Measurements from ENCODE around the gene DR1. TPM values are rescaled to one million over a fixed set of nuclear protein-coding genes. Genes with fewer than 3 reads are reported as not detected.

DR1 gene
- total and polyA plus RNA-seq, 2 of the 13 experiments (the other 11 are each of a cell fraction or from before 2014, with no cell fraction given) = 17.8 to 42.3 TPM

DNA sequence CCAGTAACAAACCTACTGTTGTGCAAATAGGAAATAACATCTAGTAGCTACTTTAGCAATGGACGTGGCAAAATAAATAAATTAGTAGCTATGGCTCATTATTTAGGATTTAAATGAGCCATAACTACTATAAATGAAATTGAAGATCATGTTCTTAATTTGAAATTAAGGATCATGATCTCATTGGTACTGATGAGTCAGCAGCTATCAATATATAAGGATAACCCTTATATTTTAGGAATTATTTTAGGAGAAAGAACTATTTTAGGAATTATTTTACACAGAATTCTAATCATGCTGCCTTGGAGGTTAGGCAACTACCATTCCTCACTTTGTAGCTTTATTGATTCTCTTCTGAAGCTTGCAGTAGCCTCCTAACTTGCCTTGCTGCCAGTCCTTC lies 24.0 kb downstream of the DR1 start (continued):
- TF ChIP-seq, protein P1, sequence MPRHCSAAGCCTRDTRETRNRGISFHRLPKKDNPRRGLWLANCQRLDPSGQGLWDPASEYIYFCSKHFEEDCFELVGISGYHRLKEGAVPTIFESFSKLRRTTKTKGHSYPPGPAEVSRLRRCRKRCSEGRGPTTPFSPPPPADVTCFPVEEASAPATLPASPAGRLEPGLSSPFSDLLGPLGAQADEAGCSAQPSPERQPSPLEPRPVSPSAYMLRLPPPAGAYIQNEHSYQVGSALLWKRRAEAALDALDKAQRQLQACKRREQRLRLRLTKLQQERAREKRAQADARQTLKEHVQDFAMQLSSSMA (CRISPR knock-in tag; IDR thresholded peaks at IDR 0.05) = no peak
- TF ChIP-seq, protein P2, sequence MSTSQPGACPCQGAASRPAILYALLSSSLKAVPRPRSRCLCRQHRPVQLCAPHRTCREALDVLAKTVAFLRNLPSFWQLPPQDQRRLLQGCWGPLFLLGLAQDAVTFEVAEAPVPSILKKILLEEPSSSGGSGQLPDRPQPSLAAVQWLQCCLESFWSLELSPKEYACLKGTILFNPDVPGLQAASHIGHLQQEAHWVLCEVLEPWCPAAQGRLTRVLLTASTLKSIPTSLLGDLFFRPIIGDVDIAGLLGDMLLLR (CRISPR knock-in tag; IDR thresholded peaks at IDR 0.05) = no peak
- TF ChIP-seq BORCS8-MEF2B (CRISPR knock-in tag; IDR thresholded peaks at IDR 0.05) = no peak

DNA sequence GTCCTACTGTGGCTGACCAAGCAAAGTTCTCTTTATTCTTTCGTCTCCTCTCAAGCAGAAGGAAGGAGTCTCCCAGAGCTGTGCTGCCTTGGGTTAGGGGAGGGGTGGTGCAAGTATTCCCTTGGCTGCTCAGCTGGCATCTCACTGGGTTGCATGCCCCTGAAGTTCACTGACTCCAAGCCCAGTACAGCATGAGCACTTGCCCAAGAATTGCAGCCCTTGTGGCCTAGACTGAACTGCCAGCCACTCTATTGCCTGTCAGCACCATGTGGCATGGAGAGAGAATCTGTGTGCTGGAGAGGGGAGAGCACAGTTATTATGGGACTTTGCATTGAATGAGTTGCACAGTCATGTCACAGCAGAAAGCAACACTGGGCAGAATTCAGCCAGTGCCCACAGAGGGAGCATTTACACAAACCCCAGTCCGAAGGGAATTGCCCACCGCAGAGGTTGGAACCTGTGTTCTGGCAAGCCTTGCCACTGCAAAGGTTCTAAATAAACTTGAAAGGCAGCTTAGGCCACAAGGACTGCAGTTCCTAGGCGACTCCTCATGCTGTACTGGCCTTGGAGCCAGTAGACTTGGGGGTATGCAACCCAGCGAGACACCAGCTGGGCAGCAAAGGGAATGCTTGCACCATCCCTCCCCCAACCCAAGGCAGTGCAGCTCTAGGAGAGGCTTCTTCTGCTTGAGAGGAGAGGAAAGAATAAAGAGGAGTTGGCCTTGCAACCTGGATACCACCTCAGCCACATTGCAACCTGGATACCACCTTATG lies 28.8 kb downstream of the DR1 start:
- DNase-seq (ENCODE audit: low spot score) (no peak), ATAC-seq (peak; percentile 57), FAIRE-seq (no peak)
- H3K9me3 ChIP-seq (ENCODE audit: low read length) = no peaks in the 10 kb centered on the region
- POLR2A ChIA-PET = no interaction called here
- 81% methylated on average over 2 of the region's 5 CpGs for WGBS (ENCODE audit: low lambda C conversion rate)
- no peak for TF ChIP-seq ZNF605 (CRISPR knock-in tag; IDR thresholded peaks at IDR 0.05)
- no peak for TF ChIP-seq ZFP1 (CRISPR knock-in tag; IDR thresholded peaks at IDR 0.05)
- H3K9ac ChIP-seq (ENCODE audit: insufficient read depth, low read depth, low read length) = no peak overlapping the region
- no peak overlapping the region for H2AFZ ChIP-seq (ENCODE audit: low read length)
- H3K79me2 ChIP-seq (ENCODE audit: insufficient read depth, low read length) = no peaks in the 10 kb centered on the region
- no peaks in the 10 kb centered on the region for H4K20me1 ChIP-seq (ENCODE audit: insufficient read depth, low read length)
- H3K27me3 ChIP-seq (ENCODE audit: control insufficient read depth in 1 of 2, insufficient read depth in 2 of 2, low read length in 2 of 2) = no peaks in the 10 kb centered on the region
- no peak overlapping the region for H3K4me3 ChIP-seq (replicated peaks in 1 of 3; ENCODE audit: insufficient read depth in 1 of 3, low read depth in 2 of 3, low read length in 3 of 3)
- no peaks in the 10 kb centered on the region for H3K36me3 ChIP-seq (replicated peaks in 1 of 2; ENCODE audit: control insufficient read depth in 1 of 2, insufficient read depth in 2 of 2, low read length in 2 of 2)
- H3K27ac ChIP-seq (ENCODE audit: extremely low read length, insufficient read depth, low read length) = no peak overlapping the region
- in situ Hi-C loops (cut with HindIII; ENCODE audit: extremely low pct_ligation_motif_present, low pct_unique_long_range_greater_than_20kb) = no loop called here
- no peak overlapping the region for H3K4me2 ChIP-seq (ENCODE audit: low read depth, low read length)
- BruUV-seq (replicated peaks) = no TSS peak
- CTCF ChIA-PET (ENCODE audit: low intra/inter-chr PET ratio, low total read pairs) = no interaction called here
- no peaks in the 10 kb centered on the region for H3K4me1 ChIP-seq (ENCODE audit: insufficient read depth, low read length)
- intact Hi-C loops (cut with micrococcal nuclease; ENCODE audit: unreplicated experiment) = no loop called here

DNA sequence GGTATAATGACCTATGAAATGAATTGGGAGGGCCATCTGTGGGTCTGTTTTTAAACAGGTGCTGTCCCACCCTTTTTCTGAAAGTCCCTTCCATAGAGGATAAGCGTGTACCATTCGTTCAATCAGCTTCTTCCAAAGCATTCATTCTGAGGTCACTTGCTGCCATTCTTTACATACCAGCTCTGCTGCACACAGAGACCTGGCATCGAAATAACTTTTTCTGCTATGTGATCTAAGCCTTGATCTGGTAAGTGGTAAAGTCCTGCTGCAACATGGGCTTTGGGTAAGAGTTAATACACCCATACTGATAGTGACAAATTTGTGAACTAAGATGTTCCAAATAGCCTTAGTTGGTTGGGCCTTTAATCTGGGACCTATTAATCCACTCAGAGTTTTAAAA lies 38.9 kb downstream of the DR1 start:
- in situ Hi-C loops (cut with HindIII; ENCODE audit: extremely low pct_ligation_motif_present, low pct_unique_long_range_greater_than_20kb) = no loop called here
- Histone ChIP-seq H3K36me3 (replicated peaks in 1 of 2; ENCODE audit: control insufficient read depth in 1 of 2, insufficient read depth in 2 of 2, low read length in 2 of 2) (no peaks in the 10 kb centered on the region), H3K4me3 (replicated peaks in 1 of 3; ENCODE audit: insufficient read depth in 1 of 3, low read depth in 2 of 3, low read length in 3 of 3) (no peak overlapping the region), H3K9ac (ENCODE audit: insufficient read depth, low read depth, low read length) (no peak overlapping the region), H3K79me2 (ENCODE audit: insufficient read depth, low read length) (no peaks in the 10 kb centered on the region), H3K27ac (ENCODE audit: extremely low read length, insufficient read depth, low read length) (no peak overlapping the region), H3K4me1 (ENCODE audit: insufficient read depth, low read length) (no peaks in the 10 kb centered on the region), H3K4me2 (ENCODE audit: low read depth, low read length) (no peak overlapping the region), H3K9me3 (ENCODE audit: low read length) (peaks cover 23% of the 10 kb centered on the region), H4K20me1 (ENCODE audit: insufficient read depth, low read length) (no peaks in the 10 kb centered on the region), H2AFZ (ENCODE audit: low read length) (no peak overlapping the region), H3K27me3 (ENCODE audit: control insufficient read depth in 1 of 2, insufficient read depth in 2 of 2, low read length in 2 of 2) (no peaks in the 10 kb centered on the region)
- ChIA-PET CTCF (ENCODE audit: low intra/inter-chr PET ratio, low total read pairs) (no interaction called here), POLR2A (no interaction called here)
- BruUV-seq (replicated peaks) = no TSS peak
- DNase-seq (ENCODE audit: low spot score) (no peak), FAIRE-seq (no peak), ATAC-seq (no peak)
- 2% methylated on average over 3 of the region's 3 CpGs for WGBS (ENCODE audit: low lambda C conversion rate)
- intact Hi-C loops (cut with micrococcal nuclease; ENCODE audit: unreplicated experiment) = no loop called here
- TF ChIP-seq SMAD3 (CRISPR knock-in tag; IDR thresholded peaks at IDR 0.05) (no peak), POLR2AphosphoS2 (IDR thresholded peaks at IDR 0.05; ENCODE audit: low read depth, low read length) (no peak), BCL6 (CRISPR knock-in tag; IDR thresholded peaks at IDR 0.05) (no peak), ZNF282 (IDR thresholded peaks at IDR 0.05; ENCODE audit: partially characterized antibody) (no peak), ZNF839 (CRISPR knock-in tag; IDR thresholded peaks at IDR 0.05; ENCODE audit: borderline replicate concordance) (no peak), RELA (CRISPR knock-in tag; IDR thresholded peaks at IDR 0.05) (no peak), SRSF1 (optimal IDR thresholded peaks at IDR 0.05; ENCODE audit: low read depth, low read length) (no peak), ZNF335 (CRISPR knock-in tag; IDR thresholded peaks at IDR 0.05) (no peak), CENPT (CRISPR knock-in tag; IDR thresholded peaks at IDR 0.05; ENCODE audit: low read depth) (no peak), ZNF124 (CRISPR knock-in tag; IDR thresholded peaks at IDR 0.05) (no peak), RXRA (CRISPR knock-in tag; IDR thresholded peaks at IDR 0.05) (no peak), SMAD9 (CRISPR knock-in tag; IDR thresholded peaks at IDR 0.05) (no peak), ZNF317 (CRISPR knock-in tag; IDR thresholded peaks at IDR 0.05) (no peak), RORA (CRISPR knock-in tag; IDR thresholded peaks at IDR 0.05) (no peak), TOPORS (CRISPR knock-in tag; IDR thresholded peaks at IDR 0.05) (no peak)

Measured in HepG2 (cell line).